ENCODE measurements around the gene NMRAL1.

- TF ChIP-seq YY1 (IDR thresholded peaks at IDR 0.05; ENCODE audit: insufficient read depth, insufficient read length) (no peak), ZNF274 (IDR thresholded peaks at IDR 0.05; ENCODE audit: low read depth, low read length) (no peak)
Measured at GRCh38 chr16:4426722-4427372, 47.6 kb downstream of the NMRAL1 start.

Data from NT2/D1 (cell line).